ENCODE data around the gene AOPEP. TPM values are rescaled to one million over a fixed set of nuclear protein-coding genes. Genes with fewer than 3 reads are reported as not detected.

Gene AOPEP
- total RNA-seq, 1 experiment from 2014 or later: 36.4 TPM

GRCh38 chr9:94680020-94680419 lies 46.5 kb upstream of the AOPEP start:
- Histone ChIP-seq H3K9me3 (ENCODE audit: control insufficient read depth, insufficient read depth, low read depth, low read length) (no peaks in the 10 kb centered on the region), H3K36me3 (ENCODE audit: control insufficient read depth, insufficient read depth, low read length) (no peaks in the 10 kb centered on the region), H3K27me3 (ENCODE audit: control insufficient read depth, insufficient read depth, low read length) (no peaks in the 10 kb centered on the region), H3K4me3 (ENCODE audit: low read depth in 2 of 2, low read length in 2 of 2) (no peak overlapping the region), H3K4me1 (ENCODE audit: control insufficient read depth, insufficient read depth, low read length) (0 out of 2 replicates have a peak, but pooled peaks cover 2% of the 10 kb centered on the region), H3K27ac (ENCODE audit: low read length) (no peak overlapping the region; the same call in 1 of the 2 replicates)
- DNase-seq (ENCODE audit: low read depth, low spot score) (no peak), ATAC-seq (no peak)
- TF ChIP-seq POLR2AphosphoS5 (IDR thresholded peaks at IDR 0.05; ENCODE audit: low read depth, low read length): no peak
- TF ChIP-seq SIN3A (IDR thresholded peaks at IDR 0.05; ENCODE audit: borderline replicate concordance, insufficient read depth, low read depth, low read length): no peak
- no peak for TF ChIP-seq CTCF (IDR thresholded peaks at IDR 0.05)
- TF ChIP-seq REST (IDR thresholded peaks at IDR 0.05; ENCODE audit: insufficient read depth in 1 of 2, low read depth in 2 of 2, low read length in 1 of 2): no peak
- no peak for TF ChIP-seq TCF7L2 (IDR thresholded peaks at IDR 0.05; ENCODE audit: low read depth, low read length)
- CTCF ChIA-PET: interaction anchor here (0.5 to 1.1 kb wide), 4 partner anchors 377 to 985 kb away, joined by 3 to 9 read pairs (median 4); no protein-coding TSS in a partner anchor
- POLR2A ChIA-PET: interaction anchor here (0.6 kb wide), 1 partner anchor 638 kb away, joined by 3 read pairs; no protein-coding TSS in a partner anchor
- in situ Hi-C loops (cut with HindIII; ENCODE audit: low pct_unique_long_range_greater_than_20kb, low sequenced_read_pairs) (no loop called here), intact Hi-C loops (cut with micrococcal nuclease; ENCODE audit: unreplicated experiment) (loop anchor here (5.0 to 10.0 kb wide), 2 partner anchors 105 to 327 kb away; no protein-coding TSS in a partner anchor)
- no TSS peak for BruUV-seq (replicated peaks)

GRCh38 chr9:94680621-94681020 lies 45.9 kb upstream of the AOPEP start:
- TF ChIP-seq REST (IDR thresholded peaks at IDR 0.05; ENCODE audit: insufficient read depth in 1 of 2, low read depth in 2 of 2, low read length in 1 of 2): no peak
- no peak for TF ChIP-seq POLR2AphosphoS5 (IDR thresholded peaks at IDR 0.05; ENCODE audit: low read depth, low read length)
- TF ChIP-seq SIN3A (IDR thresholded peaks at IDR 0.05; ENCODE audit: borderline replicate concordance, insufficient read depth, low read depth, low read length): no peak
- no peak for TF ChIP-seq CTCF (IDR thresholded peaks at IDR 0.05)
- TF ChIP-seq TCF7L2 (IDR thresholded peaks at IDR 0.05; ENCODE audit: low read depth, low read length): no peak
- no peak overlapping the region for H3K4me3 ChIP-seq (ENCODE audit: low read depth in 2 of 2, low read length in 2 of 2)
- intact Hi-C loops (cut with micrococcal nuclease; ENCODE audit: unreplicated experiment): loop anchor here (5.0 to 10.0 kb wide), 2 partner anchors 104 to 327 kb away; no protein-coding TSS in a partner anchor

More at GRCh38 chr9:94680621-94681020, 45.9 kb upstream of the AOPEP start:
- no peaks in the 10 kb centered on the region for H3K36me3 ChIP-seq (ENCODE audit: control insufficient read depth, insufficient read depth, low read length)
- H3K9me3 ChIP-seq (ENCODE audit: control insufficient read depth, insufficient read depth, low read depth, low read length): no peaks in the 10 kb centered on the region
- DNase-seq (ENCODE audit: low read depth, low spot score) (no peak), ATAC-seq (no peak)
- H3K27ac ChIP-seq (ENCODE audit: low read length): no peak overlapping the region; the same call in 1 of the 2 replicates
- CTCF ChIA-PET: interaction anchor here (0.6 to 1.3 kb wide), 7 partner anchors 11 to 451 kb away, joined by 4 to 9 read pairs (median 6); no protein-coding TSS in a partner anchor
- POLR2A ChIA-PET: interaction anchor here (0.6 to 0.7 kb wide), 2 partner anchors 98 to 1296 kb away, joined by 3 read pairs; no protein-coding TSS in a partner anchor
- in situ Hi-C loops (cut with HindIII; ENCODE audit: low pct_unique_long_range_greater_than_20kb, low sequenced_read_pairs): no loop called here
- BruUV-seq (replicated peaks): no TSS peak
- H3K4me1 ChIP-seq (ENCODE audit: control insufficient read depth, insufficient read depth, low read length): 0 out of 2 replicates have a peak, but pooled peaks cover 2% of the 10 kb centered on the region
- no peaks in the 10 kb centered on the region for H3K27me3 ChIP-seq (ENCODE audit: control insufficient read depth, insufficient read depth, low read length)

Data from Panc1 (cell line).